Left lung (tissue), 14 donors: ENCODE data around the gene GALNT10. TPM values are rescaled to one million over a fixed set of nuclear protein-coding genes. Genes with fewer than 3 reads are reported as not detected.
A peak's percentile ranks its signal among the peaks of the same experiment; 100 is the strongest.

ENCODE experiments used
- ATAC-seq: fragments of 200-7000 bp; cut with Tn5 transposase; one replicate; pipeline ENCODE4 v1.9.1; 2020; ENCODE audit warnings: moderate library complexity
- DNase-seq, 4 donors: peaks; one replicate each; pipeline ENCODE4 v3.0.0-alpha.2; 2013 to 2020
- H3K27ac ChIP-seq, 2 donors: fragments of 200-600 bp; sonication (generic) in 1 of 2; one replicate each; pipeline versions ENCODE4 v1.5.0 to v1.8.0; 2020 to 2021
- H3K27me3 ChIP-seq, 2 donors: fragments of 200-600 bp; sonication (generic) in 1 of 2; one replicate each; pipeline versions ENCODE4 v1.5.0 to v1.8.0; 2020 to 2021
- H3K36me3 ChIP-seq, 2 donors: fragments of 200-600 bp; sonication (generic) in 1 of 2; one replicate each; pipeline versions ENCODE4 v1.5.0 to v1.8.0; 2020 to 2021
- H3K4me1 ChIP-seq, 2 donors: fragments of 200-600 bp; one replicate each; pipeline ENCODE4 v1.8.0; 2021
- H3K4me3 ChIP-seq, 2 donors: fragments of 200-600 bp; sonication (generic) in 1 of 2; one replicate each; pipeline versions ENCODE4 v1.5.0 to v1.8.0; 2020 to 2021; ENCODE audit warnings: mild to moderate bottlenecking in 1 of 2
- H3K9me3 ChIP-seq, 2 donors: fragments of 200-600 bp; sonication (generic) in 1 of 2; one replicate each; pipeline versions ENCODE4 v1.5.0 to v1.8.0; 2020 to 2021
- CTCF ChIP-seq, 2 donors: fragments of 200-600 bp; sonication (generic) in 1 of 2; IDR thresholded peaks; one replicate each; pipeline versions ENCODE4 v1.5.0 to v1.8.0; 2021; ENCODE audit warnings: antibody characterized with exemption in 2 of 2
- intact Hi-C, 2 donors: fragments of 100-400 bp; cut with DNase I; formaldehyde crosslinking; loops; one replicate each; pipeline versions ENCODE4 v1.11.2 to v1.14.2; 2022
- long read RNA-seq, 12 donors: library from polyadenylated mRNA in 2 of 12; unstranded in 2 of 12; transcript quantifications; one replicate each; pipeline ENCODE4 v2.0.0 and lab custom pipeline, GENCODE V29; 2019 to 2026
- polyA plus RNA-seq, 6 donors: library from polyadenylated mRNA; unstranded; fragments of 120-200 nt; gene quantifications; one replicate each; pipeline ENCODE4 v1.2.1, GENCODE V29; 2013; ENCODE audit not compliant: insufficient read length in 6 of 6
- total RNA-seq, 2 donors: library from RNA; stranded (reverse); fragmentation: NEBNext Ultra II Directional; extraction: Animal tissue kit (Norgen Biotek cat#: 25700); gene quantifications; one replicate each; pipeline ENCODE4 v1.2.1, GENCODE V29; 2021
- donor health status: DM: no; HTN: yes; CAD: no.
- donor health status: DM: no; HTN: no; CAD: no.

The GALNT10 gene, protein sequence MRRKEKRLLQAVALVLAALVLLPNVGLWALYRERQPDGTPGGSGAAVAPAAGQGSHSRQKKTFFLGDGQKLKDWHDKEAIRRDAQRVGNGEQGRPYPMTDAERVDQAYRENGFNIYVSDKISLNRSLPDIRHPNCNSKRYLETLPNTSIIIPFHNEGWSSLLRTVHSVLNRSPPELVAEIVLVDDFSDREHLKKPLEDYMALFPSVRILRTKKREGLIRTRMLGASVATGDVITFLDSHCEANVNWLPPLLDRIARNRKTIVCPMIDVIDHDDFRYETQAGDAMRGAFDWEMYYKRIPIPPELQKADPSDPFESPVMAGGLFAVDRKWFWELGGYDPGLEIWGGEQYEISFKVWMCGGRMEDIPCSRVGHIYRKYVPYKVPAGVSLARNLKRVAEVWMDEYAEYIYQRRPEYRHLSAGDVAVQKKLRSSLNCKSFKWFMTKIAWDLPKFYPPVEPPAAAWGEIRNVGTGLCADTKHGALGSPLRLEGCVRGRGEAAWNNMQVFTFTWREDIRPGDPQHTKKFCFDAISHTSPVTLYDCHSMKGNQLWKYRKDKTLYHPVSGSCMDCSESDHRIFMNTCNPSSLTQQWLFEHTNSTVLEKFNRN
- total RNA-seq (100 to 1,000 TPM in 1 of 2 donors, 10 to 100 TPM in 1; 65.3 to 117 TPM), polyA plus RNA-seq (10 to 100 TPM; 21.2 to 27.4 (median 24.1) TPM)
- long read RNA-seq, donor 1, full-length matches to known transcripts: 5 of 5 reads
- long read RNA-seq, donor 1, partial matches to known transcripts: 0 of 5 reads
- long read RNA-seq, donor 1, other reads (novel, unspliced or antisense): 0 of 5 reads
- long read RNA-seq, donor 2, full-length matches to known transcripts: 5 of 5 reads
- long read RNA-seq, donor 2, partial matches to known transcripts: 0 of 5 reads
- long read RNA-seq, donor 2, other reads (novel, unspliced or antisense): 0 of 5 reads
- long read RNA-seq, donor 3: 0 reads
- long read RNA-seq, donor 4, partial matches to known transcripts: 4 of 11 reads
- long read RNA-seq, donor 4, other reads (novel, unspliced or antisense): 7 of 11 reads
- long read RNA-seq, donor 5, full-length matches to known transcripts: 1 of 1 reads
- long read RNA-seq, donor 5, partial matches to known transcripts: 0 of 1 reads
- long read RNA-seq, donor 5, other reads (novel, unspliced or antisense): 0 of 1 reads
- long read RNA-seq, donor 6: 0 reads
- long read RNA-seq, donor 7, full-length matches to known transcripts: 3 of 3 reads
- long read RNA-seq, donor 7, partial matches to known transcripts: 0 of 3 reads
- long read RNA-seq, donor 7, other reads (novel, unspliced or antisense): 0 of 3 reads
- long read RNA-seq, donor 8, full-length matches to known transcripts: 3 of 3 reads
- long read RNA-seq, donor 8, partial matches to known transcripts: 0 of 3 reads
- long read RNA-seq, donor 8, other reads (novel, unspliced or antisense): 0 of 3 reads
- long read RNA-seq, donor 9: 0 reads
- long read RNA-seq, donor 10, partial matches to known transcripts: 2 of 6 reads
- long read RNA-seq, donor 10, other reads (novel, unspliced or antisense): 4 of 6 reads
- long read RNA-seq, donor 11, full-length matches to known transcripts: 5 of 5 reads
- long read RNA-seq, donor 11, partial matches to known transcripts: 0 of 5 reads
- long read RNA-seq, donor 11, other reads (novel, unspliced or antisense): 0 of 5 reads
- long read RNA-seq, donor 12: 0 reads

- intact Hi-C loops: loop anchor here in 1 of 2 donors (10.0 kb wide), 1 partner anchor 216 kb away; no protein-coding TSS in a partner anchor
- TF ChIP-seq CTCF (IDR thresholded peaks at IDR 0.05): no peak
- Histone ChIP-seq H3K9me3 (no peaks in the 10 kb centered on the region), H3K4me3 (peak within 1 kb of the TSS; percentile 84 to 97), H3K27me3 (peaks cover 0 to 11% of the 10 kb centered on the region in 2 donors), H3K36me3 (no peaks in the 10 kb centered on the region), H3K4me1 (peaks cover 19 to 32% of the 10 kb centered on the region in 2 donors), H3K27ac (peak within 1 kb of the TSS; percentile 70 to 84)
- ATAC-seq: peak; percentile 51
- DNase-seq: peak; percentile 65 to 94 (median 75)
Measured at GRCh38 chr5:154190595-154191304, at the start of gene GALNT10. GALNT10 (plus strand) TSS chr5:154190733; CDS start chr5:154190867, 134 bp downstream.

GRCh38 chr5:154141745-154142221, 48.8 kb upstream of the GALNT10 start:
- Histone ChIP-seq H3K4me3 (no peak overlapping the region), H3K27me3 (no peaks in the 10 kb centered on the region), H3K4me1 (peaks cover 0 to 2% of the 10 kb centered on the region in 2 donors), H3K9me3 (no peaks in the 10 kb centered on the region), H3K27ac (no peak overlapping the region), H3K36me3 (no peaks in the 10 kb centered on the region)
- intact Hi-C loops: no loop called here
- no peak for TF ChIP-seq CTCF (IDR thresholded peaks at IDR 0.05)
- no peak for DNase-seq
- no peak for ATAC-seq

DNA sequence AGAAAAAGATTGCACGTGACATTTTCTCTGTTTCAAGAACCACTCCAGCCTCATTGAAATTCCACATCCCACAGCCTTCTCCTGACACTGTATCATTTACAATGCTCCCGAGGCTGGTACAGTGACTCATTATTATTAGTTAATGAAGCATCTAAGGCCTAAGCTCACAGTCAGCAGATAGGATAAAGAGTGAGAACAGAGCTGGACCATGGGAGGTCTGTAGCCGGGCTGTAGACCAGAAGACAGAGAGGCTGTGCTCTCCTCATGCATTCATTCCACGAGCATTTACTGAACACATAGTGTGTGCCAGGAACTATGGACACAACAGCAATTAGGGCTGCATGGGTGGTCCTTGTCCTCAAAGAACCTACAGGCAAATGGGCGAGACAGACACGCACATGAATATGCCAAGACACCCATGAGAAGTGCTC, 47.3 kb upstream of the GALNT10 start:
- Histone ChIP-seq H3K27me3 (no peaks in the 10 kb centered on the region), H3K27ac (no peak overlapping the region), H3K4me1 (peaks cover 0 to 2% of the 10 kb centered on the region in 2 donors), H3K9me3 (no peaks in the 10 kb centered on the region), H3K4me3 (no peak overlapping the region), H3K36me3 (no peaks in the 10 kb centered on the region)
- DNase-seq (no peak), ATAC-seq (no peak)
- no peak for TF ChIP-seq CTCF (IDR thresholded peaks at IDR 0.05)
- intact Hi-C loops: no loop called here

- no peaks in the 10 kb centered on the region for H3K27me3 ChIP-seq
- no peaks in the 10 kb centered on the region for H3K4me1 ChIP-seq
- intact Hi-C loops: no loop called here
- no peak for TF ChIP-seq CTCF (IDR thresholded peaks at IDR 0.05)
- no peak overlapping the region for H3K4me3 ChIP-seq
- no peaks in the 10 kb centered on the region for H3K9me3 ChIP-seq
- no peaks in the 10 kb centered on the region for H3K36me3 ChIP-seq
- DNase-seq (no peak), ATAC-seq (no peak)
- H3K27ac ChIP-seq: no peak overlapping the region
Measured at GRCh38 chr5:154145268-154145667, 45.3 kb upstream of the GALNT10 start.
